Stimulated activated naive CD8-positive, alpha-beta T cell treated with anti-CD3 and anti-CD28 coated beads, Interleukin-15, amount 100 ng/mL, for 72 hours (primary cell): ENCODE results near the gene PROSER2.
A peak's percentile ranks its signal among the peaks of the same experiment; 100 is the strongest.

Experiments used
- ATAC-seq: fragments of 150-1000 bp; cut with Tn5 transposase; 2 replicates; pipeline ENCODE4 v1.10.0; 2021; ENCODE audit warnings: mild to moderate bottlenecking, moderate library complexity
- DNase-seq, 2 donors: peaks; one replicate each; pipeline ENCODE4 v3.0.0; 2021 to 2022
- H3K27ac Mint-ChIP-seq, 2 donors: one replicate each; pipeline ENCODE4 v1.8.0; 2022; ENCODE audit warnings: mild to moderate bottlenecking in 2 of 2, mixed read lengths in 2 of 2, moderate library complexity in 2 of 2
- H3K27me3 Mint-ChIP-seq: one replicate; pipeline ENCODE4 v1.8.0; 2022; ENCODE audit warnings: mixed read lengths
- H3K4me1 Mint-ChIP-seq: one replicate; pipeline ENCODE4 v1.8.0; 2022; ENCODE audit warnings: mild to moderate bottlenecking, mixed read lengths
- H3K4me3 Mint-ChIP-seq, 2 donors: one replicate each; pipeline ENCODE4 v1.8.0; 2022; ENCODE audit warnings: mild to moderate bottlenecking in 2 of 2, mixed read lengths in 2 of 2, moderate library complexity in 1 of 2
- H3K9me3 Mint-ChIP-seq, 2 donors: one replicate each; pipeline ENCODE4 v1.8.0; 2022; ENCODE audit warnings: mixed read lengths in 2 of 2

Gene PROSER2

DNA sequence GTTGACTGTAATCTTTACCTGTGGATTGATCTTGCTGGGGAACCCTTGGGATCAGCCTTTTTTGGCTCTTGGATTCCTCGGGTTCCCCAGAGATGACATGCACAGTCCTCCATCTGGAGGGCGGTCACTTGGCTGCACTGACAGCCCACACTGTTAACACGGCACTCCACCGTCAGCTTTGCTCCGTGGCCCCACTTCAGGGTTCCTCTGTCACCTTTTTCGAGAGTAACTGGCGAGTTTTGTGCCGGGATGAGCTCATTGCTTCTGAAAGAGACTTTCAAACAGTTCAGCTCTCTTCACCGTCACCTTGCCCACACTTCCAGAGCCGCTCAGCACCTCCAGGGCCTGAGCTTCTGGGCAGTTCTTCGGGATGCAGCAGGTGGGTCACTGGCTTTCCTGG lies 42.4 kb downstream of the PROSER2 start:
- ATAC-seq: no peak
- DNase-seq: no peak
- Mint-ChIP-seq H3K4me3 (no peak overlapping the region), H3K4me1 (peaks cover 34% of the 10 kb centered on the region), H3K9me3 (no peaks in the 10 kb centered on the region), H3K27me3 (peaks cover 35% of the 10 kb centered on the region), H3K27ac (peak overlapping the region in 1 of 2 donors; percentile 71)

DNA sequence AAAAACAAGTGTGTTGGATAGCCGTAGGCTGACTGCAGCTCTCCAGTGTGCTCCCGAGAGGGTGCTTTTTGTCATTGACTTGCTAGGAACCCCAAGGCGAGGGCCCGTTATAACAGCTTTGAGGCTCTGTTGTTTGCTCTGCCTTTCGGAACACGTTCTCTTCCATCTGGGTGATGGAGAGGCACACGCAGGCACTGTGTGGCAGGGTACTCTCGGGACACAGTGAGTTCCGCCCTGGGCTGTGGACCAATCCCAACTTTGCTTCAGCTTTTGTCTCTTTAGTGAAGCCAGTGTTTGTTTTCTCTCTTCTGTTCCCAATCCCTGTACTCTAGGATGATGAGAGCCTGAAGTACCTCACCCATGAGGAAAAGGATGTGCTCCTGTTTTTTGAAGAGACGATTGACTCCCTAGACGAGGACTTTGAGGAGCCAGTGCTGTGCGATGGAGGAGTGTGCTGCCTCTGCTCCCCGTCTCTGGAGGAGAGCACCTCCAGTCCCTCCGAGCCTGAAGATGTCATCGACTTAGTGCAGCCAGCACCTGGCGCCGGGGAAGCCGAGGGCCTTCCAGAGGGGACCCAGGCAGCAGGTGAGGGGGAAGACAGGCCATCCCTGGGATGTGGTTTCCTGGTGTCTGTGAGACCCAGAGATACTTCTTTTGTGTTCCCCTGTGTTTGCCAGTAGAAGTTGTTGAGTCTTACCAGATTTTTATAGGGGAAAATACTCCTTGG lies 43.2 kb downstream of the PROSER2 start:
- H3K4me3 Mint-ChIP-seq: no peak overlapping the region
- no peaks in the 10 kb centered on the region for H3K9me3 Mint-ChIP-seq
- ATAC-seq: no peak
- peaks cover 42% of the 10 kb centered on the region for H3K4me1 Mint-ChIP-seq
- no peak for DNase-seq
- H3K27me3 Mint-ChIP-seq: peaks cover 41% of the 10 kb centered on the region
- no peak overlapping the region for H3K27ac Mint-ChIP-seq

DNA sequence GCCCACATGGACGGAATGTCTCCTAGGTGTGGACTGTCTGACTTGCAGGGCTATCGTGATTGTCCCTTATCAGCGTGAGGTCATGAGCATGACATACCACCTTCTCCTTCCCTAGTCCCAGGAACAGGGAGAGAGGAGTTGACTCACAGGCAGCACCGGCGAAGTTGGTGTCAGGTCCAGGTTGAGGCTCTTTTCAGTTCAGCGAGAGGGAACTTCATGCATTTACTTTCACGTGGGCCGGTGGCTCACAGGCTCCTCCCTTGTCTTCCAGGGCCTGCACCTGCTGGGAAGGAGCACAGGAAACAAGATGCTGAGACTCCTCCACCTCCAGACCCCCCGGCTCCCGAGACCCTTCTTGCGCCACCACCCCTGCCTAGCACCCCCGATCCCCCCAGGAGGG lies 46.1 kb downstream of the PROSER2 start:
- Mint-ChIP-seq H3K4me3 (no peak overlapping the region), H3K9me3 (no peaks in the 10 kb centered on the region), H3K4me1 (peaks cover 33% of the 10 kb centered on the region), H3K27ac (no peak overlapping the region), H3K27me3 (peaks cover 50% of the 10 kb centered on the region)
- ATAC-seq (no peak), DNase-seq (no peak)

DNA sequence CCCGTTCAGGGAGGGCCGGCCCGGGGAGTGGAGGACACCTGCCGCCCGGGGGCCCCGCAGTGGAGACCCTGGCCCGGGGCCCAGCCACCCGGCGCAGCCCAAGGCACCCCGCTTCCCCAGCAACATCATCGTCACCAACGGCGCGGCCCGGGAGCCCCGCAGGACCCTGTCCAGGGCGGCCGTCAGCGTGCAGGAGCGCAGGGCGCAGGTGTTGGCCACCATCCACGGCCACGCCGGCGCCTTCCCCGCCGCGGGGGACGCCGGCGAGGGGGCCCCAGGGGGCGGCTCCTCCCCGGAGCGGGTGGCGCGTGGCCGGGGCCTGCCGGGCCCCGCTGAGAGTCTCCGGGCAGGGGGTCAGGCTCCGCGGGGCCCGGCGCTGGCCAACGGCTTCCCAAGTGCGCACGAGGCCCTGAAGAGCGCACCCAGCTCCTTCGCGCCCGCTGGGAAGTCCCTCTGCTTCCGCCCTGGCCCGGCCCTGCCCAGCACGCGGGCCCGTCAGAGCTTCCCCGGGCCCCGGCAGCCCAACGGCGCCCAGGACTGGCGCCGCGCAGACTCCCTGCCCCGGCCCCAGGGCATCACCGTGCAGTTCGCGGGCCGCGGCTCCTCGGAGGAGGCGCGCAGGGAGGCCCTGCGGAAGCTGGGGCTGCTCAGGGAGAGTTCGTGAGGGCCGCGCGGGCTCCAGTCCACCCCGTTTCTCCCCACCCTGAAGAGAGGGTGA lies 46.7 kb downstream of the PROSER2 start:
- Mint-ChIP-seq H3K9me3 (no peaks in the 10 kb centered on the region), H3K27me3 (peaks cover 43% of the 10 kb centered on the region), H3K4me1 (peaks cover 33% of the 10 kb centered on the region), H3K4me3 (no peak overlapping the region), H3K27ac (no peak overlapping the region)
- peak; percentile 80 for ATAC-seq
- DNase-seq: no peak

GRCh38 chr10:11870461-11870780 lies 47.3 kb downstream of the PROSER2 start:
- DNase-seq: no peak
- Mint-ChIP-seq H3K4me1 (peaks cover 34% of the 10 kb centered on the region), H3K9me3 (no peaks in the 10 kb centered on the region), H3K27ac (no peak overlapping the region), H3K27me3 (peaks cover 41% of the 10 kb centered on the region), H3K4me3 (no peak overlapping the region)
- no peak for ATAC-seq

DNA sequence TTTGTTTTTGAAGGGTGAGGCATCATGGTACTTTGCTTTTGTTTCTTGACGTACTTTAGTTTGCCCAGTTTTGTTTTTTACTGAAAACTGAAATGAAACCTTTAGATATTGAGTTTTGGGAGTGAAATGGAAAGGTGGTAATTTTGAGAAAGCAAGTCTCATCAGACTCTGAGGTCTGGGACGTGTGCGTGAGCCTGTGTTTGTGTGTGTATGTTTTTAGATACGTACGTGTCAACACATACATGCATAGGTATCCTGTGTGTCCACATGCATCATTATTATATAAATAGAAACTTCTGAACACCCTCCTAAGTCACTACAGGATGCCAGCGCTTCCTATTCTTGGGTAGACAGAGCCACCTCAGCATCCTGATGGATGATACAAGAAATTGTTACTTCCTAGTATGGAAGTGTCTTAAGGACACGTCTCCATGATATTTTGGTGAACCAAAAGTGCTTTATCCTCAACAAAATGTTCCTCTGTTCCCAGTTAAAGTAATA lies 47.8 kb downstream of the PROSER2 start:
- Mint-ChIP-seq H3K4me1 (peaks cover 34% of the 10 kb centered on the region), H3K4me3 (no peak overlapping the region), H3K27ac (peak overlapping the region in 1 of 2 donors; percentile 27), H3K9me3 (no peaks in the 10 kb centered on the region), H3K27me3 (peaks cover 41% of the 10 kb centered on the region)
- ATAC-seq (no peak), DNase-seq (no peak)

- Mint-ChIP-seq H3K27me3 (peaks cover 41% of the 10 kb centered on the region), H3K27ac (no peak overlapping the region), H3K9me3 (no peaks in the 10 kb centered on the region), H3K4me1 (peaks cover 34% of the 10 kb centered on the region), H3K4me3 (no peak overlapping the region)
- ATAC-seq: no peak
- DNase-seq: no peak
Observed at GRCh38 chr10:11871466-11871865, 48.3 kb downstream of the PROSER2 start.

- peaks cover 34% of the 10 kb centered on the region for H3K4me1 Mint-ChIP-seq
- H3K4me3 Mint-ChIP-seq: peak overlapping the region; percentile 57 to 76
- H3K9me3 Mint-ChIP-seq: no peaks in the 10 kb centered on the region
- DNase-seq (peak; percentile 67 to 84), ATAC-seq (peak; percentile 95)
- H3K27ac Mint-ChIP-seq: peak overlapping the region in 1 of 2 donors; percentile 67
- peaks cover 44% of the 10 kb centered on the region for H3K27me3 Mint-ChIP-seq
Observed at GRCh38 chr10:11874568-11875493, 51.7 kb downstream of the PROSER2 start.

GRCh38 chr10:11875494-11876281 lies 52.5 kb downstream of the PROSER2 start:
- no peak for ATAC-seq

DNA sequence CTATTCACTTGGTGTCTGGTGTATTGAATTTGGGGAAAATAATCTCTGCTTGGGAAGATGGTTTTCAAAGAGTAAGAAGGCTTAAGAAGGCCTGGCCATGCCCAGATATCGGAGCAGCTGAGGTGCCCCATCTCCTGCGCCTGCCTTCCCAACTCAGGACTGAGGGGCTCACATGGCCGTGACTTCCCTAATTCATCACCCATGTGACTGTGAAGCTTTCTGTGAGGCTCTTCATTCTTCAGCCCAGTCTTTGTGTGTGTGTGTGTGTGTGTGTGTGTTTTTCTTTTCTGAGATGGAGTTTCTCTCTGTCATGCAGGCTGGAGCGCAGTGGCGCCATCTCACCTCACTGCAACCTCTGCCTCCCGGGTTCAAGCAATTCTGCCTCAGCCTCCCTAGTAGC lies 53.2 kb downstream of the PROSER2 start:
- ATAC-seq (no peak), DNase-seq (no peak)
- Mint-ChIP-seq H3K9me3 (no peaks in the 10 kb centered on the region), H3K4me3 (no peak overlapping the region), H3K4me1 (peaks cover 25% of the 10 kb centered on the region), H3K27me3 (peaks cover 38% of the 10 kb centered on the region), H3K27ac (no peak overlapping the region)

More at GRCh38 chr10:11875494-11876281, 52.5 kb downstream of the PROSER2 start:
- H3K4me3 Mint-ChIP-seq: peak overlapping the region in 1 of 2 donors; percentile 31
- peaks cover 44% of the 10 kb centered on the region for H3K27me3 Mint-ChIP-seq
- H3K27ac Mint-ChIP-seq: peak overlapping the region in 1 of 2 donors; percentile 80
- peaks cover 31% of the 10 kb centered on the region for H3K4me1 Mint-ChIP-seq
- no peak for DNase-seq
- no peaks in the 10 kb centered on the region for H3K9me3 Mint-ChIP-seq

- no peak for DNase-seq
- Mint-ChIP-seq H3K4me3 (no peak overlapping the region), H3K27ac (no peak overlapping the region), H3K4me1 (peaks cover 19% of the 10 kb centered on the region), H3K9me3 (no peaks in the 10 kb centered on the region), H3K27me3 (peaks cover 31% of the 10 kb centered on the region)
- ATAC-seq: no peak
Observed at GRCh38 chr10:11876805-11877590, 53.8 kb downstream of the PROSER2 start.

- Mint-ChIP-seq H3K27me3 (peaks cover 29% of the 10 kb centered on the region), H3K4me1 (peaks cover 19% of the 10 kb centered on the region), H3K27ac (no peak overlapping the region), H3K9me3 (no peaks in the 10 kb centered on the region), H3K4me3 (no peak overlapping the region)
- ATAC-seq: no peak
- no peak for DNase-seq
Observed at GRCh38 chr10:11877591-11877905, 54.4 kb downstream of the PROSER2 start.

- Mint-ChIP-seq H3K27me3 (peaks cover 20% of the 10 kb centered on the region), H3K4me3 (no peak overlapping the region), H3K27ac (no peak overlapping the region), H3K9me3 (no peaks in the 10 kb centered on the region), H3K4me1 (peaks cover 19% of the 10 kb centered on the region)
- ATAC-seq (no peak), DNase-seq (no peak)
Observed at GRCh38 chr10:11878776-11879175, 55.6 kb downstream of the PROSER2 start.

DNA sequence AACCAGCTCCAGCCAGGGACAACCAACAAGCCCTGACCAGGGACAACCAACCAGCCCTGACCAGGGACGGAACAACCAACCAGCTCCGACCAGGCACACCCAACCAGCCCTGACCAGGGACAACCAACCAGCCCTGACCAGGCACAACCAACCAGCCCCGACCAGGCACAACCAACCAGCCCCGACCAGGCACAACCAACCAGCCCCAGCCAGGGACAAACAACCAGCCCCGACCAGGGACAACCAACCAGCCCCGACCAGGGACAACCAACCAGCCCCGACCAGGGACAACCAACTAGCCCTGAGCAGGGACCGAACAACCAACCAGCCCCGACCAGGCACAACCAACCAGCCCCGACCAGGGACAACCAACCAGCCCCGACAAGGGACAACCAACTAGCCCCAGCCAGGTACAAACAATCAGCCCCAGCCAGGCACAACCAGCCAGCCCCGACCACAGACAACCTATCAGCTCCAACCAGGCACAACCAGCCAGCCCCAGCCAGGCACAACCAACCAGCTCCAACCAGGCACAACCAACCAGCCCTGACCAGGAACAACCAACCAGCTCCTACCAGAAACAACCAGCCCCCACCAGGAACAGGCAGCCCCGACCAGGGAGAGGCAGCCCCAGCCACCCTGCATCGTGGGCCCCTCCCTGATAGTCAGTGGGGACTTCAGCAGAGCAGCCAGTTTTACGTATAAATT lies 56.4 kb downstream of the PROSER2 start:
- H3K27me3 Mint-ChIP-seq: peaks cover 20% of the 10 kb centered on the region
- no peak overlapping the region for H3K4me3 Mint-ChIP-seq
- DNase-seq: no peak

More for the DNA sequence above, 56.4 kb downstream of the PROSER2 start:
- no peaks in the 10 kb centered on the region for H3K9me3 Mint-ChIP-seq
- ATAC-seq: no peak
- peaks cover 13% of the 10 kb centered on the region for H3K4me1 Mint-ChIP-seq
- peak overlapping the region; percentile 74 to 87 for H3K27ac Mint-ChIP-seq
